HG02870 (cell line): ENCODE results near the gene MSMB.
A peak's percentile ranks its signal among the peaks of the same experiment; 100 is the strongest.
"Not testable (repeated sequence)": the region's sequence is repeated elsewhere in the genome, so short reads cannot be mapped to it uniquely, and the experiment has no call there.

Experiments used
- ATAC-seq: cut with Tn5 transposase; IDR thresholded peaks from one replicate; pipeline ENCODE4 v1.9.1; 2021; ENCODE audit warnings: mild to moderate bottlenecking, moderate library complexity; ENCODE audit not compliant: unreplicated experiment

MSMB gene

DNA sequence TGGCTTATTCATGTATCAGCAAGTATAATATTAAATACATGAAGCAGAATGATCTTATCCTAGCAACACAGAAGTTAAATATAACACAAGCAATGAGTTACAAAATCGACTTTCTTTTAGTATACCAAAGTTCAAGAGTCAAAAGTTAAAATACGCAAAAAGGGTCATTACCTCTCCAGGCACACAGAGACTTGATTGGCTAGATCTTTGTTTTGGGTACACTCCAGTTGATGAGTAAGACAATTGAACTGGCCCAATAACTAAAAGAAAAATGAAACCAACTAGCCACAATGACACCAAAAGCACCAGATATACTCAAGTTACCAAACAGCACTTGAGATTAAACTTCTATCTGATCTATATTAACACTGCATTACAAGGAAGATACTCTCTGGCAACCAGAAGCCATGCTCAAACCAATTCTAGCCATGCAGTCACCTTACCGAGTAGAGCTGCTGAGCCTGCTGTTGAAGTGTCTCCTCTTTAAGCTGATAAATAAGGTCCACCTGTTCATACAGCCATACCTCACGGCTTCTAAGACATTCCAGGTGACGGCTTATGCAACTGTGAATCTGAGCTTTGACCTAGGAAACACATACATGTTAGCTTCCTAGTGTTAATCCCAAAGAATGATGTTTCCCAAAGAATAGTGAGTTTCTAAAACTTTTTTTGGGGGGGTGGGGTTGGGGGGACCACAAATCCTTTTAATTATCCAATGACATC is 31.2 kb downstream of the MSMB start:
- no peak for ATAC-seq

- ATAC-seq: no peak
These were observed 31.9 kb downstream of the MSMB start for GRCh38 chr10:46014206-46014605.

- no peak for ATAC-seq
These were observed 33.3 kb downstream of the MSMB start for GRCh38 chr10:46012746-46013145.

DNA sequence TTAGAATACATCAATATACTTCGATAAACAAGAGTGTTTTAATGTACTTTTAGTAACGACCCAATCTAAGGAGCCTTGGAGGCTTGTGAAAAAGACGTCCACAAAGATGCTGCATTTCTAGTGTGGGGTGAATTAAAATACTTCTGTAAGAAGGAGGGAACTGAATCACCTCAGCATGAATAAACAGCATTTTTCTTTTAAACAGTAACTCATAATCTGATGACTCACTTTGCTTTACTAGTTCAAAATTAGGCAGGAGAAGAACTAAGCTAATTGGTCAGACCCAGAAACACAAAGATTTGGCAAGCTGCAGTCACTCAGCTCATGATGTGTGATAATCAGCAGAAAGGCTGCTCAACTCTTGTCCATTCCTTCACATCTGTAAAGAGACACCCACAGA is 39.9 kb downstream of the MSMB start:
- ATAC-seq: no peak

GRCh38 chr10:46005383-46005782 is 40.7 kb downstream of the MSMB start:
- no peak for ATAC-seq

DNA sequence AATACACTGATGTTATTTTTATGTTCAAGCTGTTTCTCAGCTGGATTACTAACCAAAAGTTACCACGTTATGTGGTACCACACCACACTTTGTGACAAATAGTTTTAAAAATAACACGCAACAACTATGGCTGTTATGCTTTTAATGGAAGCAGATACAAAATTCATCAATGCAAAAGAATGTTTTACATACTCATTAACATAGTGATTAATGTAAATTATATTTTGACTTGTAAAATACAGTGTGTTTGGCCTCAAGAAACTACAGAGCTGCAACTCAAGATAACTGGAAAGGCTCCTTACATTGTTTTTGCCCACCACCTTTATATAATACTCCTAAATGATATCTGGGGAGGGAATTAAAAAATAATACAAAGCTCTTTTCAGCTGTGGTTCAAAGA is 41.1 kb downstream of the MSMB start:
- no peak for ATAC-seq

GRCh38 chr10:46002916-46003693 is 43.0 kb downstream of the MSMB start:
- ATAC-seq: no peak

GRCh38 chr10:46002189-46002687 is 43.8 kb downstream of the MSMB start:
- ATAC-seq: not testable (repeated sequence)

GRCh38 chr10:46001187-46001756 is 44.8 kb downstream of the MSMB start:
- ATAC-seq: no peak

GRCh38 chr10:46000538-46000937 is 45.5 kb downstream of the MSMB start:
- no peak for ATAC-seq

DNA sequence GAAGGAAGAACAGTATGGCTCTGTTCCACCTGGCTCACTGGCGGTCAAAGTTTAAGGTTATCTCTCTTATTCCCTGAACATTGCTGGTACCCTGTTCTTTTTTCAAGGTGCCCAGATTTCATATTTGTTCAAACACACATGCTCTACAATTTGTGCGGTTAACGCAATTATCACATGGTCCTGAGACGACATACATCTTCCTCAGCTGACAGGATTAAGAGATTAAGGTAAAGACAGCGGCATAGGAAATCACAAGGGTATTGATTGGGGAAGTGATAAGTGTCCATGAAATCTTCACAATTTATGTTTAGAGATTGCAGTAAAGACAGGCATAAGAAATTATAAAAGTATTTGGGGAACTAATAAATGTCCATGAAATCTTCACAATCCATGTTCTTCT is 46.1 kb downstream of the MSMB start:
- ATAC-seq: not testable (repeated sequence)

- ATAC-seq: no peak
These were observed 47.9 kb downstream of the MSMB start for GRCh38 chr10:45997994-45998763.

DNA sequence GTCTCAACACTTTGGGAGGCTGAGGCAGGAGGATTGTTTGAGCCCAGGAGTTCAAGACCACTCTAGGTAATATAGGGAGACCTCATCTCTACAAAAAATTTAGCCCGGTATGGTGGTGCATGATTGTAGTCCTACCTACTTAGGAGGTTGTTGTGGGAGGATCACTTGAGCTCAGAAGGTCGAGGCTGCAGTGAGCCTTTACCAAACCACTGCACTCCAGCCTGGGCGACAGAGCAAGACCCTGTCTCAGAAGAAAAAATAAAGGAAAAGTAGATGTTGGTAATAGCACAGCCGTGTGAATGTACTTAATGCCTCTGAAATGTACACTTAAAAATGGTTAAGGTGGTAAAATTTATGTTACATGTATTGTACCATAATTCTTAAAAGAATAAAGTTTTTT is 48.5 kb downstream of the MSMB start:
- no peak for ATAC-seq

DNA sequence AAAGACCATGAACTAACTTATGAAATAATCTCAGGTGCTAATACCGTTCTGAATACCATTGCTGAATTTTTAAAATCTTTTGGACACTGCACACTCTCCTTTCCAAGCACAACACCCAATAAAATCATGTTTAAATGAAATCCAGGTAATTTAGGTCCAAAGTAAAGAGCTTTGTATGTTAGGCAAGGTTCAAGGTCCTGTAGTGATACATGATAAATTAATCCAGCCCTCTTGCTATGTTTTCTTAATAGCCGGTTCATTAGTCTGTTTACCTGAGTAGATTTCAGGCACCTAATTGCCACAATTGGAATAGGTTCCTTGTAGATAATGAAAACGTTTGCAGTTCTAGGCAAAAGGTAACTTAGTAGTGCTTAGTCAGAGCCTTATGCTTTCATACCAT is 60.5 kb downstream of the MSMB start:
- not testable (repeated sequence) for ATAC-seq

DNA sequence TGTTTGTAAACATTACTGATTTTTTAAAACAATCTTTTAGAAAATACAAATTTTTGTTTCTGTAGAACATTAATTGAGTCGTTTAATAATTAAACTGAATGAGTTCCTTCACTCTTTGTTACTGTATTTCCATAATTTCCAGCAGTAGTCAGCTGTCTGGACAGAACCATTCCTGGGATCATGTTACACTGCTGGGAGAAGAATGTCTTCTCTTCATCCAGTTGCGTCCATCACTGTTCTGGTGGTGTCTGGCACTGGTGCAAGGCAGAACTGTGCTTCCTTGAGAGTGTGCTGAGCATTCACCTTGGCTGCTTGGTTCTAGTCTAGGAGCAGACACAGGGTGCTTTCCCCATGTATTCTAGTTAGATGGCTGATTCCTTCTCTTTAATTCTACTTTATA is 61.6 kb downstream of the MSMB start:
- ATAC-seq: not testable (repeated sequence)

- peak; percentile 44 for ATAC-seq
These were observed 62.4 kb downstream of the MSMB start for GRCh38 chr10:45983538-45984186.
